ENCODE results near the gene CORO1C. TPM values are rescaled to one million over a fixed set of nuclear protein-coding genes. Genes with fewer than 3 reads are reported as not detected.

The CORO1C gene
- polyA plus RNA-seq, 1 experiment = 532 TPM

DNA sequence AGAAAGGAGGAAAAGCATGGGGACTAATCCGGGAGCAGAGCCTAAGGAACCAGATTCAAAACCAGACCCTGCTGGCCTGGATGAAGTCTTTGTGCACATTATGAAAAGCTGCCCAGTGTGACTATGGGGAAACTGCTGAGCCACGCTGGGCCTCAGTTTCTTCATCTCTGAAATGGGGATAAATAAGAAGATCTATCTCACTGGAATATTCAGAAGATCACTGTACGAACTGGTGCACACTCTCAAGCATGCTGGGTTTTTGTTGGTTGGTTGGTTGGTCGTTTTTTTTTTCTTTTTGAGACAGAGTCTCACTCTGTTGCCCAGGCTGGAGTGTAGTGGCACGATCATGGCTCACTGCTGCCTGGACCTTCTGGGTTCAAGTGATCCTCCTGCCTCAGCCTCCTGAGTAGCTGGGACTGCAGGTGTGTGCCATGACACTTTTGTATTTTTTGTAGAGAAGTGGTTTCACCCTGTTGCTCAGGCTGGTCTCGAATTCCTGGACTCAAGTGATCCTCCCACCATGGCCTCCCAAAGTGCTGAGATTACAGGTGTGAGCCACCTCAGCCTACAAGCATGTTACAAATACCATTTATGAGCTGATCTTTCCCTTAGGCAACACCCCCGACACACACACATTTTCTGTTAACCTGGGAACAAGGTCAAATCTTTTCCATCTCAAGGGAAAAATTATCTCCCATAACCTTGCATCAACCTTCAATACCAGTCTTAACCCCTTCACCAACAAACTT lies 33.4 kb upstream of the CORO1C start:
- POLR2A ChIA-PET = no interaction called here
- no peak for DNase-seq (ENCODE audit: low read depth)
- no peaks in the 10 kb centered on the region for H3K36me3 ChIP-seq (ENCODE audit: control insufficient read depth, insufficient read depth, low read length)
- CTCF ChIA-PET = interaction anchor here (1.2 kb wide), 1 partner anchor 29 kb away, joined by 3 read pairs; no protein-coding TSS in a partner anchor
- no peak for TF ChIP-seq CTCF (IDR thresholded peaks at IDR 0.05; ENCODE audit: insufficient read depth, low read depth, low read length)
- no peaks in the 10 kb centered on the region for H3K27me3 ChIP-seq (ENCODE audit: control insufficient read depth, insufficient read depth, low read length)
- no peak overlapping the region for H3K4me3 ChIP-seq (ENCODE audit: low read depth, low read length)

GRCh38 chr12:108761226-108761625 lies 29.9 kb upstream of the CORO1C start:
- ChIA-PET POLR2A (no interaction called here), CTCF (no interaction called here)
- Histone ChIP-seq H3K36me3 (ENCODE audit: control insufficient read depth, insufficient read depth, low read length) (no peaks in the 10 kb centered on the region), H3K4me3 (ENCODE audit: low read depth, low read length) (no peak overlapping the region), H3K27me3 (ENCODE audit: control insufficient read depth, insufficient read depth, low read length) (no peaks in the 10 kb centered on the region)
- no peak for TF ChIP-seq CTCF (IDR thresholded peaks at IDR 0.05; ENCODE audit: insufficient read depth, low read depth, low read length)
- no peak for DNase-seq (ENCODE audit: low read depth)

GRCh38 chr12:108759924-108760323 lies 28.6 kb upstream of the CORO1C start:
- Histone ChIP-seq H3K4me3 (ENCODE audit: low read depth, low read length) (no peak overlapping the region), H3K27me3 (ENCODE audit: control insufficient read depth, insufficient read depth, low read length) (no peaks in the 10 kb centered on the region), H3K36me3 (ENCODE audit: control insufficient read depth, insufficient read depth, low read length) (no peaks in the 10 kb centered on the region)
- ChIA-PET POLR2A (no interaction called here), CTCF (interaction anchor here (0.7 kb wide), 1 partner anchor 9 kb away, joined by 3 read pairs; no protein-coding TSS in a partner anchor)
- no peak for TF ChIP-seq CTCF (IDR thresholded peaks at IDR 0.05; ENCODE audit: insufficient read depth, low read depth, low read length)
- DNase-seq (ENCODE audit: low read depth) = no peak

- CTCF ChIA-PET = no interaction called here
- no peak overlapping the region for H3K4me3 ChIP-seq (ENCODE audit: low read depth, low read length)
- POLR2A ChIA-PET = interaction anchor here (0.5 kb wide), 1 partner anchor 13 kb away, joined by 3 read pairs; no protein-coding TSS in a partner anchor
- H3K36me3 ChIP-seq (ENCODE audit: control insufficient read depth, insufficient read depth, low read length) = no peaks in the 10 kb centered on the region
- TF ChIP-seq CTCF (IDR thresholded peaks at IDR 0.05; ENCODE audit: insufficient read depth, low read depth, low read length) = no peak
- no peaks in the 10 kb centered on the region for H3K27me3 ChIP-seq (ENCODE audit: control insufficient read depth, insufficient read depth, low read length)
- DNase-seq (ENCODE audit: low read depth) = no peak
Observed at GRCh38 chr12:108757856-108758255, 26.5 kb upstream of the CORO1C start.

GRCh38 chr12:108756421-108756820 lies 25.1 kb upstream of the CORO1C start:
- no peak for TF ChIP-seq CTCF (IDR thresholded peaks at IDR 0.05; ENCODE audit: insufficient read depth, low read depth, low read length)
- Histone ChIP-seq H3K4me3 (ENCODE audit: low read depth, low read length) (no peak overlapping the region), H3K36me3 (ENCODE audit: control insufficient read depth, insufficient read depth, low read length) (no peaks in the 10 kb centered on the region), H3K27me3 (ENCODE audit: control insufficient read depth, insufficient read depth, low read length) (no peaks in the 10 kb centered on the region)
- DNase-seq (ENCODE audit: low read depth) = no peak
- CTCF ChIA-PET = no interaction called here
- POLR2A ChIA-PET = no interaction called here

Measured in BJ (cell line).